ENCODE results near the gene USP35. TPM values are rescaled to one million over a fixed set of nuclear protein-coding genes. Genes with fewer than 3 reads are reported as not detected.

USP35 gene
- total and polyA plus RNA-seq, 2 donors (not counting 1 experiment from before 2014, with no cell fraction given): 4.6 to 13.0 TPM

DNA sequence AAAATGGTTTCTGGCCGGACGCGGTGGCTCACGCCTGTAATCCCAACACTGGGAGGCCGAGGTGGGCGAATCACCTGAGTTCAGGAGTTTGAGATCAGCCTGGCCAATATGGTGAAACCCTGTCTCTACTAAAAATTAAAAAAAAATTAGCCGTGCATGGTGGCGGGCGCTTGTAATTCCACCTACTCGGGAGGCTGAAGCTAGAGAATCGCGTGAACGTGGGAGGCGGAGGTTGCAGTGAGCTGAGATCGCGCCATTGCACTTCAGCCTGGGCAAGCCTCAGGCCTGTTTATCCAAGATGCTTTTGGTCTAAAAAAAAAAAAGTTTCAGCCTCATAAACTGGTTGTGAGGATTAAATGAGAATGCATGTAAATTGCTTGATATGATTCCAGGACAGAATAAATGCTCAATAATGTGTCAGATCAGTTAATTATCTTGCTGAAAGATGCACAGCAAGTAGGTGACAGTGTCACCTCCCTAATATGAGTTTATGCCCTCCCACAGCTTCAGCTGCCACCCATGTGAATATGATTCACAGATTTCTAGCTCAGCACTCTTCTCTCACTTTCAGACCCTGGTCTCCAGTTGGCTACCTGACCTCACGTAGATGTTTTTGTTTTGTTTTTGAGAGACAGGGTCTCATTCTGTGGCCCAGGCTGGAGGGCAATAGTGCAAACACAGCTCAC is 48.2 kb upstream of the USP35 start:
- no peaks in the 10 kb centered on the region for H4K20me1 ChIP-seq (ENCODE audit: control insufficient read depth, extremely low read depth, insufficient read depth, low read length)
- DNase-seq (ENCODE audit: low read depth in 2 of 2): no peak
- H3K4me3 ChIP-seq (replicated peaks in 1 of 4; ENCODE audit: control extremely low read depth in 1 of 4, insufficient read depth in 1 of 4, low read depth in 3 of 4, low read length in 4 of 4): peak overlapping the region in 3 of 4 experiments; percentile 81 to 97 (median 87)

GRCh38 chr11:78145511-78146025 is 43.2 kb upstream of the USP35 start:
- H3K27ac ChIP-seq (ENCODE audit: insufficient read depth, low read length): no peak overlapping the region
- no peaks in the 10 kb centered on the region for H3K9me3 ChIP-seq (ENCODE audit: control insufficient read depth, insufficient read depth, low read depth, low read length)
- TF ChIP-seq, protein P1, sequence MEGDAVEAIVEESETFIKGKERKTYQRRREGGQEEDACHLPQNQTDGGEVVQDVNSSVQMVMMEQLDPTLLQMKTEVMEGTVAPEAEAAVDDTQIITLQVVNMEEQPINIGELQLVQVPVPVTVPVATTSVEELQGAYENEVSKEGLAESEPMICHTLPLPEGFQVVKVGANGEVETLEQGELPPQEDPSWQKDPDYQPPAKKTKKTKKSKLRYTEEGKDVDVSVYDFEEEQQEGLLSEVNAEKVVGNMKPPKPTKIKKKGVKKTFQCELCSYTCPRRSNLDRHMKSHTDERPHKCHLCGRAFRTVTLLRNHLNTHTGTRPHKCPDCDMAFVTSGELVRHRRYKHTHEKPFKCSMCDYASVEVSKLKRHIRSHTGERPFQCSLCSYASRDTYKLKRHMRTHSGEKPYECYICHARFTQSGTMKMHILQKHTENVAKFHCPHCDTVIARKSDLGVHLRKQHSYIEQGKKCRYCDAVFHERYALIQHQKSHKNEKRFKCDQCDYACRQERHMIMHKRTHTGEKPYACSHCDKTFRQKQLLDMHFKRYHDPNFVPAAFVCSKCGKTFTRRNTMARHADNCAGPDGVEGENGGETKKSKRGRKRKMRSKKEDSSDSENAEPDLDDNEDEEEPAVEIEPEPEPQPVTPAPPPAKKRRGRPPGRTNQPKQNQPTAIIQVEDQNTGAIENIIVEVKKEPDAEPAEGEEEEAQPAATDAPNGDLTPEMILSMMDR (conservative IDR thresholded peaks at IDR 0.05 in 1 of 2, IDR thresholded peaks at IDR 0.05 in 1 of 2; ENCODE audit: low read depth in 1 of 2, low read length in 2 of 2): no peak
- no peak for TF ChIP-seq EZH2 (IDR thresholded peaks at IDR 0.05; ENCODE audit: low read length, missing control alignments)
- H3K79me2 ChIP-seq (ENCODE audit: control insufficient read depth, insufficient read depth, low read length): no peaks in the 10 kb centered on the region
- H3K36me3 ChIP-seq (ENCODE audit: control insufficient read depth, insufficient read depth, low read length): peaks cover 3% of the 10 kb centered on the region
- H2AFZ ChIP-seq (ENCODE audit: low read length): no peak overlapping the region
- H3K27me3 ChIP-seq (ENCODE audit: control insufficient read depth, insufficient read depth, low read length): no peaks in the 10 kb centered on the region
- no peak for DNase-seq (ENCODE audit: low read depth in 2 of 2)
- no peaks in the 10 kb centered on the region for H4K20me1 ChIP-seq (ENCODE audit: control insufficient read depth, extremely low read depth, insufficient read depth, low read length)
- no peak overlapping the region for H3K4me3 ChIP-seq (replicated peaks in 1 of 4; ENCODE audit: control extremely low read depth in 1 of 4, insufficient read depth in 1 of 4, low read depth in 3 of 4, low read length in 4 of 4)
- no peak overlapping the region for H3K4me2 ChIP-seq (ENCODE audit: extremely low read depth, insufficient read depth, low read length)
- no peaks in the 10 kb centered on the region for H3K4me1 ChIP-seq (ENCODE audit: control insufficient read depth, extremely low read depth, insufficient read depth, low read length)
- no peak overlapping the region for H3K9ac ChIP-seq (ENCODE audit: insufficient read depth, low read length)

More for the DNA sequence above, 48.2 kb upstream of the USP35 start:
- H3K4me1 ChIP-seq (ENCODE audit: control insufficient read depth, extremely low read depth, insufficient read depth, low read length): peaks cover 4% of the 10 kb centered on the region
- no peaks in the 10 kb centered on the region for H3K9me3 ChIP-seq (ENCODE audit: control insufficient read depth, insufficient read depth, low read depth, low read length)
- no peaks in the 10 kb centered on the region for H3K27me3 ChIP-seq (ENCODE audit: control insufficient read depth, insufficient read depth, low read length)
- no peak overlapping the region for H3K9ac ChIP-seq (ENCODE audit: insufficient read depth, low read length)
- H3K4me2 ChIP-seq (ENCODE audit: extremely low read depth, insufficient read depth, low read length): peak overlapping the region; percentile 21
- TF ChIP-seq, protein P1 (conservative IDR thresholded peaks at IDR 0.05 in 1 of 2, IDR thresholded peaks at IDR 0.05 in 1 of 2; ENCODE audit: low read depth in 1 of 2, low read length in 2 of 2): no peak
- no peak for TF ChIP-seq EZH2 (IDR thresholded peaks at IDR 0.05; ENCODE audit: low read length, missing control alignments)
- H3K36me3 ChIP-seq (ENCODE audit: control insufficient read depth, insufficient read depth, low read length): peaks cover 5% of the 10 kb centered on the region
- H3K79me2 ChIP-seq (ENCODE audit: control insufficient read depth, insufficient read depth, low read length): peaks cover 18% of the 10 kb centered on the region
- H2AFZ ChIP-seq (ENCODE audit: low read length): no peak overlapping the region
- no peak overlapping the region for H3K27ac ChIP-seq (ENCODE audit: insufficient read depth, low read length)

- H3K4me1 ChIP-seq (ENCODE audit: control insufficient read depth, extremely low read depth, insufficient read depth, low read length): no peaks in the 10 kb centered on the region
- no peaks in the 10 kb centered on the region for H3K27me3 ChIP-seq (ENCODE audit: control insufficient read depth, insufficient read depth, low read length)
- TF ChIP-seq, protein P1 (conservative IDR thresholded peaks at IDR 0.05 in 1 of 2, IDR thresholded peaks at IDR 0.05 in 1 of 2; ENCODE audit: low read depth in 1 of 2, low read length in 2 of 2): no peak
- TF ChIP-seq EZH2 (IDR thresholded peaks at IDR 0.05; ENCODE audit: low read length, missing control alignments): no peak
- no peak for DNase-seq (ENCODE audit: low read depth in 2 of 2)
- no peak overlapping the region for H3K9ac ChIP-seq (ENCODE audit: insufficient read depth, low read length)
- no peaks in the 10 kb centered on the region for H4K20me1 ChIP-seq (ENCODE audit: control insufficient read depth, extremely low read depth, insufficient read depth, low read length)
- H3K9me3 ChIP-seq (ENCODE audit: control insufficient read depth, insufficient read depth, low read depth, low read length): no peaks in the 10 kb centered on the region
- H3K27ac ChIP-seq (ENCODE audit: insufficient read depth, low read length): no peak overlapping the region
- H3K79me2 ChIP-seq (ENCODE audit: control insufficient read depth, insufficient read depth, low read length): no peaks in the 10 kb centered on the region
- no peaks in the 10 kb centered on the region for H3K36me3 ChIP-seq (ENCODE audit: control insufficient read depth, insufficient read depth, low read length)
- H3K4me2 ChIP-seq (ENCODE audit: extremely low read depth, insufficient read depth, low read length): no peak overlapping the region
- H3K4me3 ChIP-seq (replicated peaks in 1 of 4; ENCODE audit: control extremely low read depth in 1 of 4, insufficient read depth in 1 of 4, low read depth in 3 of 4, low read length in 4 of 4): no peak overlapping the region
- H2AFZ ChIP-seq (ENCODE audit: low read length): no peak overlapping the region
Observed at GRCh38 chr11:78147807-78148206, 40.9 kb upstream of the USP35 start.

Measured in fibroblast of lung (primary cell).